Esophagus muscularis mucosa (tissue), 4 donors: ENCODE data around the gene GALNT13. TPM values are rescaled to one million over a fixed set of nuclear protein-coding genes. Genes with fewer than 3 reads are reported as not detected.

Source experiments
- DNase-seq: peaks from one replicate; pipeline ENCODE4 v3.0.0-alpha.2; 2017; ENCODE audit errors: extremely low spot score
- H3K27ac ChIP-seq, 4 donors: fragments of 200-600 bp; sonication (generic); replicated peaks in 1 of 4; 1 replicate in 3 of 4; 2 replicates in 1 of 4; pipeline ENCODE4 v1.5.1; 2016 to 2019; ENCODE audit warnings: mild to moderate bottlenecking in 1 of 4
- H3K27me3 ChIP-seq, 4 donors: fragments of 200-600 bp; sonication (generic); one replicate each; pipeline versions ENCODE4 v1.5.1 to v1.6.0; 2016 to 2019
- H3K36me3 ChIP-seq, 4 donors: fragments of 200-600 bp; sonication (generic); one replicate each; pipeline ENCODE4 v1.5.1; 2016 to 2019
- H3K4me1 ChIP-seq, 4 donors: fragments of 200-600 bp; sonication (generic); one replicate each; pipeline ENCODE4 v1.5.1; 2016 to 2019
- H3K4me3 ChIP-seq, 4 donors: fragments of 200-600 bp; sonication (generic); 1 replicate in 2 of 4; 2 replicates in 2 of 4; pipeline ENCODE4 v1.5.1; 2016 to 2019; ENCODE audit warnings: mild to moderate bottlenecking in 4 of 4, moderate library complexity in 1 of 4
- H3K9me3 ChIP-seq, 4 donors: fragments of 200-600 bp; sonication (generic); 1 replicate in 3 of 4; 2 replicates in 1 of 4; pipeline ENCODE4 v1.5.1; 2016 to 2019
- CTCF ChIP-seq, 3 experiments: fragments of 200-600 bp in 2 of 3; fragments of 450-650 bp in 1 of 3; sonication (generic) in 2 of 3; IDR thresholded peaks; one replicate each; pipeline ENCODE4 v1.5.1; 2017 to 2019; ENCODE audit warnings: antibody characterized with exemption in 3 of 3, mild to moderate bottlenecking in 2 of 3, moderate library complexity in 1 of 3
- EP300 ChIP-seq: sonication (generic); formaldehyde crosslinking; IDR thresholded peaks from one replicate; pipeline ENCODE4 v1.6.1; 2017; ENCODE audit warnings: antibody characterized with exemption
- POLR2A ChIP-seq: fragments of 450-650 bp; IDR thresholded peaks from one replicate; pipeline ENCODE4 v1.6.1; 2017; ENCODE audit warnings: antibody characterized with exemption, moderate library complexity, mild to moderate bottlenecking, low read depth
- POLR2AphosphoS5 ChIP-seq, 2 donors: sonication (generic); formaldehyde crosslinking; IDR thresholded peaks; one replicate each; pipeline ENCODE4 v1.6.1; 2017; ENCODE audit warnings: antibody characterized with exemption in 2 of 2
- WGBS: methylation state at CpG from one replicate; pipeline ENCODE4 v1.1.5; 2018; 5-methylcytosine and 5-hydroxymethylcytosine counted together
- intact Hi-C: fragments of 100-400 bp; cut with DNase I; formaldehyde crosslinking; loops from one replicate; pipeline ENCODE4 v1.15.1; 2023
- total RNA-seq, 4 donors: library from RNA; depleted of rRNA; stranded (reverse); fragments of >200 nt; gene quantifications; one replicate each; pipeline versions ENCODE4 v1.1.0 to v1.2.1, GENCODE V29; 2016

GALNT13 gene
- total RNA-seq, 4 donors from 2014 or later: 0.34 to 0.50 (median 0.40) TPM

GRCh38 chr2:154173164-154173563 lies 301.4 kb downstream of the GALNT13 start:
- Histone ChIP-seq H3K27me3 (no peaks in the 10 kb centered on the region), H3K36me3 (no peaks in the 10 kb centered on the region), H3K9me3 (no peaks in the 10 kb centered on the region), H3K27ac (no peak overlapping the region), H3K4me3 (no peak overlapping the region), H3K4me1 (no peaks in the 10 kb centered on the region)
- TF ChIP-seq CTCF (IDR thresholded peaks at IDR 0.05) (no peak), EP300 (no peak), POLR2A (no peak), POLR2AphosphoS5 (IDR thresholded peaks at IDR 0.05) (no peak)
- intact Hi-C loops: no loop called here
- WGBS: 68% methylated on average over 2 of the region's 2 CpGs
- no peak for DNase-seq

GRCh38 chr2:154173919-154174318 lies 302.2 kb downstream of the GALNT13 start:
- H3K36me3 ChIP-seq: no peaks in the 10 kb centered on the region
- H3K4me3 ChIP-seq: no peak overlapping the region
- H3K4me1 ChIP-seq: no peaks in the 10 kb centered on the region
- DNase-seq: no peak
- no peaks in the 10 kb centered on the region for H3K27me3 ChIP-seq
- TF ChIP-seq POLR2AphosphoS5 (IDR thresholded peaks at IDR 0.05): no peak
- H3K27ac ChIP-seq: no peak overlapping the region
- 90% methylated on average over 3 of the region's 3 CpGs for WGBS
- no peaks in the 10 kb centered on the region for H3K9me3 ChIP-seq
- intact Hi-C loops: no loop called here

GRCh38 chr2:154182008-154182407 lies 310.3 kb downstream of the GALNT13 start:
- no peaks in the 10 kb centered on the region for H3K36me3 ChIP-seq
- intact Hi-C loops: no loop called here
- no peak for TF ChIP-seq POLR2A
- no peak for TF ChIP-seq POLR2AphosphoS5 (IDR thresholded peaks at IDR 0.05)
- no peak for TF ChIP-seq EP300
- no peak for TF ChIP-seq CTCF (IDR thresholded peaks at IDR 0.05)
- no peak overlapping the region for H3K27ac ChIP-seq
- no peaks in the 10 kb centered on the region for H3K27me3 ChIP-seq
- DNase-seq: no peak
- no peak overlapping the region for H3K4me3 ChIP-seq
- peaks cover 0 to 18% (median 11%) of the 10 kb centered on the region in 4 donors for H3K9me3 ChIP-seq
- WGBS: 89% methylated on average over 5 of the region's 5 CpGs
- H3K4me1 ChIP-seq: no peaks in the 10 kb centered on the region

- intact Hi-C loops: no loop called here
- no peaks in the 10 kb centered on the region for H3K36me3 ChIP-seq
- H3K27ac ChIP-seq: no peak overlapping the region
- peaks cover 0 to 18% (median 11%) of the 10 kb centered on the region in 4 donors for H3K9me3 ChIP-seq
- no peak for TF ChIP-seq POLR2A
- no peak for TF ChIP-seq EP300
- TF ChIP-seq CTCF (IDR thresholded peaks at IDR 0.05): no peak
- no peak for TF ChIP-seq POLR2AphosphoS5 (IDR thresholded peaks at IDR 0.05)
- DNase-seq: no peak
- H3K4me3 ChIP-seq: no peak overlapping the region
- no peaks in the 10 kb centered on the region for H3K27me3 ChIP-seq
- no peaks in the 10 kb centered on the region for H3K4me1 ChIP-seq
- 67% methylated on average over 2 of the region's 2 CpGs for WGBS
These were observed 316.2 kb downstream of the GALNT13 start for GRCh38 chr2:154187948-154188347.

GRCh38 chr2:154189953-154190352 lies 318.2 kb downstream of the GALNT13 start:
- DNase-seq: no peak
- Histone ChIP-seq H3K27me3 (no peaks in the 10 kb centered on the region), H3K4me1 (no peaks in the 10 kb centered on the region), H3K36me3 (no peaks in the 10 kb centered on the region), H3K27ac (no peak overlapping the region), H3K9me3 (peaks cover 0 to 12% (median 4%) of the 10 kb centered on the region in 4 donors), H3K4me3 (no peak overlapping the region)
- TF ChIP-seq POLR2A (no peak), EP300 (no peak), POLR2AphosphoS5 (IDR thresholded peaks at IDR 0.05) (no peak), CTCF (IDR thresholded peaks at IDR 0.05) (no peak)
- intact Hi-C loops: no loop called here
- WGBS: 90% methylated on average over 2 of the region's 2 CpGs
